Measurements from ENCODE around the gene KIF6.
"Not testable (repeated sequence)": the region's sequence is repeated elsewhere in the genome, so short reads cannot be mapped to it uniquely, and the experiment has no call there.

Gene KIF6

DNA sequence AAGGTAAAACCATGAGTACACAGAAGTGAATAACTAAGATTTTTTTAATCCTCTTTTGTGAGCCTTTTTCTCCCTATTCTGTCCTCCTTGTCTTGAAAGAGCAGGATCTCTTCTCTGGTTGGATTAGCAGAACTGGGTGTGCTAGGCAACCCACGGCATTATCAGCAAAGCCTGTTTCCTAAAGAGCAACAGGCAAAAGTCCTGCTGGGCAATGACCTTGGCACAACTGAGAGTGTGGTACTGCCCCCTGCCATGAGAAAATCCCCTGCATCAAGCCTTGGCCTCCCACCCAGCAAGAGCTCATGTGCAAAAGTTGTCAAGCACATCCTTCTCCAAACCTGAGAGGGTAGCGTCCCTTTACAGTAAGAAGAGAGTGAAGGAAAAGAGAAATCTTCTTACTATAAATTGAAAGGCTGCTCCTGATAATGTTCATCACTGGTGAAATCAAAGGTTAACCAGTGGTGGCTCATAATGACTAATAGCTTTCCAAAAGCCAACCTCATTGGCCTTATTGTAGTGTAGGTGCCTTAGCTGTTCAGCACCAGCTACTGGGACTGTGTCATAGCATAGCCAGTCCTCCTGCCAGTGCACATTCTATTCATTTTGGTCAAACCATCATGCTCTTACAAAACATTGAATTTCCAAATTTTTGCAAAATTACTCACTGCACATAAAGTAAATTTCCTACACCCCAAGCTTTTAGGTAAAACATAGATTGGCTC, 17.1 kb downstream of the KIF6 start:
- no peak for DNase-seq

DNA sequence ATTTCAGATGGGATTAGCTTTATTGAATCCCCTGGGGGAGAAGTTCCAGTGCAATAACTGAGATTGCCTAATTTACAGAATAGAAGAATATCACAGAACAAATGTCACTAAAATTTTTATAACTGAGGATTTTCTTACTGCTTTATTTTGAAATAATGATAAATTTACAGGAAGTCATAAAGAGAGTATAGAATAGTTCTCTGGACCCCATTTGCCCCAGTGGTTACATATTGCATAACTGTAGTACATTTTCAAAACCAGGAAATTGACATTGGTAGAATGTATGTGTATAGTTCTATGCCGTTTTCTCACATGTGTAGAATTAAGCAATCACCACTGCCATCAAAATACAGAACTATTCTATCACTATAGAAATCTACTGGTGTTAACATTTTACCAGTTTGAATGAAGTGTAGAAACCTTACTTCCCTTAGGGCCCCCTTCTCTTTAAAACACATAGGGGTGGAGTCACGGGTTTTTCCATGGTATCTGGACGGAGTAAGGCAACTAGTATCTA, 18.3 kb downstream of the KIF6 start:
- DNase-seq: no peak

DNA sequence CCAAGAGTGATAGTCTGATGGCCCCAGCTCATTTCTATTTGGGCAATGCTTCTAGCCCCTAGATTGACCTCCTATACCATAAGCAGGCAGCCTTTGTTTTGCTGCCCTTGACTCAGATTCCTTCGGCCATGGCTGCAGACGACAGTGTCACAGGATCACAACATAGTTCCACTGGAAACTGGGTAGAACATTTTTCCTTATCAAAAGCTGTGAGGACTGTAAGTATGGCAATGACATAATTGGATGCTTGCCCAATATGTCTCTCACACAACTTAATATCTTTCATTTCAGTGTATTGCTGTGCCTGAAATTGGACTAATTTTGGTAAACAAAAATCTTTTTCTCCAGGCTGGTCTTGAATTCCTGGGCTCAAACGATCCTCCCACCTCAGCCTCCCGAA, 22.9 kb downstream of the KIF6 start:
- no peak for DNase-seq

- DNase-seq: no peak
Observed at GRCh38 chr6:39700362-39700761, 24.8 kb downstream of the KIF6 start.

GRCh38 chr6:39698789-39699188, 26.4 kb downstream of the KIF6 start:
- no peak for DNase-seq

DNA sequence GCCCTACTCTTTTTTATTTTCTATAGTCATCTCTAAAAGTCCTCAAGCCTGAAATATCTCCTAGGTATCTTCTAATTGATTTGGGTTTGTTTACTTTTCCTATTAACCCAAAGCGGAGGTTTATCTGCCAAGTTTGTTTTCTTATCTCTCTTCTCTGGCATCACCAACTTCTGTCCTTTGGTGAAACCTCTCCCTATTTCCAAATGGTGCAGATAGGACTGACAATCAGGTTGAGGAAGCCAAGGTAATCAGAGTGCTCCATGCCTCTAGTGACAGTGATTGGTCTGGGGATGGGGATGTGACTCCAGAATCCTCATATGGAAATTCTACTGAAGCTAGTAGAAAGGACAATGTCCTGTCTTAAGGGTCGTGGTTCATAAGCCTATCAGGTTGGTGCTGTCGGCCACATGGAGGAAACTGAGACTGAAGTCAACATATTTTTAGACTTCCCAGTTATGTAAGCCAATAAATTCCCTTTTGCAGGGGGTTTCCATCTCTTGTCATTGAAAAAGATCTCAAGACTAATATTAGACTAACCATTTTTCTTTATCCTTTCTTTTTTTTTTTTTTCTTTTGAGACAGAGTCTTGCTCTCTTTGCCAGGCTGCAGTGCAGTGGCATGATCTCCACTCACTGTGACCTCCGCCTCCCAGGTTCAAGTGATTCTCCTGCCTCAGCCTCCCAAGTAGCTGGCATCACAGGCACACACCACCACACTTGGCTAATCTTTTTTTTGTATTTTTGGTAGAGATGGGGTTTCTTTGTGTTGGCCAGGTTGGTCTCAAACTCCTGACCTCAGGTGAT, 28.0 kb downstream of the KIF6 start:
- no peak for DNase-seq

DNA sequence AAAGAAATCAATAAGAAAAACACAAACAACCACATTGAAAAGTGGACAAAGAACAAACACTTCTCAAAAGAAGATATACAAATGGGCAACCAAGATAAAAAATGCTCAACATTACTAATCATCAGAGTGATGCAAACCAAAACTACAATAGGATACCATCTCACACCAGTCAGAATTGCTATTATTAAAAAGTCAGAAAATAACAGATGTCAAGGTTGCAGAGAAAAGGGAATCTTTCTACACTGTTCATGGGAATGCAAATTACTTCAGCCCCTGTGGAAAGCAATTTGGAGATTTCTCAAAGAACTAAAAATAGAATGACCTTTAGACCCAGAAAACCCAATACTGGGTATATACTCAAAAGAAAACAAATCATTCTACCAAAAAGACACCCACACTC, 29.8 kb downstream of the KIF6 start:
- no peak for DNase-seq

DNA sequence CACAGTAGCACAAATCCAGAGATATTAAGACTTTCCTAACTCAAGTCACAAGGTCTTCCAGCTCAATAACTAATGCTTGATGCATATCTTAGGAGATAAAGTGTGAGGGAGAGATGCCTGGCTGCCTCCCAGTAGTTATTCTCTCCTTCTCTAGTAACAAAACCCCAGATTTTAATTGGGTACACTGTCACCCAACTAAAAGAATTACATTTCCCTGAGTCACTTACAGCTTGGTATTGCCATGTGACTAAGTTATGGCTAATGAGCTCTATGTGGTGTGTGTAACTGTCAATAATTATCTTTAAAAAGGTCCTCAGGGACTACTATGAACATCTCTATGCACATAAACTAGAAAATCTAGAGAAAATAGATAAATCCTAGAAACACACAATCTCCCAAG, 32.0 kb downstream of the KIF6 start:
- no peak for DNase-seq

DNA sequence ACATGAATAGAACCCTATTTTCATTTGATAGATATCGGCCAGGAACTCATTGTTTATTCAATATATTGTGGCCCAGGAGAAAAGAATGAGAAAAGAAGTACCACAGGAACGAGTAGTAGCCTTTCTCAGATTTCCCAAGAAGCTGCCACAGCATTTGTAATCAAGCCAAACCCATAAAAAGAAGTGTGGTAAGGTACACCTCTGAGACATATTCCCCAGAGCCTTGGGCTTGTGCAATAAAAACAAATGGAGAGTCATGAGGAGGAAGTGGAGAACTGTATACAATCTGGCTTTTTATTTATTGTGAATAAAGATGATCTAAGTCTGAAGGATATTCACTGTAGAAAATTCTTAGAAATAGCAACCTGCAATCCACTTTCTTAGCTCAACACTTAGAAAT, 36.7 kb downstream of the KIF6 start:
- DNase-seq: no peak

DNA sequence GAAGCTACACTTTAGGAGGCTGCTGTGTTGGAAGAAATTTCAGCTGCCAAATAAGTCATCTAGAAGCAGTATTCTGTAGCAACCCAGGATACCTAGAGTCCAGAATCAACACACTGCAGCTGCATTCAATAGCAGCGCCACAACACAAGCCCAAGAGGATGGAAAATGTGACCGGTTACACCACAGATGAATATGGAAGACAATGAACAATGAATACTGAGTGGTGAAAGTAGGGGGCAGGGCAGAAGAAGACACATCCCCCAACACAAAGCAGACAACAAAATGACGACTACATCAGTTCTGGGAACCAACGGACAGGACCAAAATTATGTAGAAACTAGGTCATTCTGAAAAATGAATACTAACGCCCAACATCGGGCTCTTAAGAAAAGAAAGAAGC, 38.2 kb downstream of the KIF6 start:
- DNase-seq: no peak

DNA sequence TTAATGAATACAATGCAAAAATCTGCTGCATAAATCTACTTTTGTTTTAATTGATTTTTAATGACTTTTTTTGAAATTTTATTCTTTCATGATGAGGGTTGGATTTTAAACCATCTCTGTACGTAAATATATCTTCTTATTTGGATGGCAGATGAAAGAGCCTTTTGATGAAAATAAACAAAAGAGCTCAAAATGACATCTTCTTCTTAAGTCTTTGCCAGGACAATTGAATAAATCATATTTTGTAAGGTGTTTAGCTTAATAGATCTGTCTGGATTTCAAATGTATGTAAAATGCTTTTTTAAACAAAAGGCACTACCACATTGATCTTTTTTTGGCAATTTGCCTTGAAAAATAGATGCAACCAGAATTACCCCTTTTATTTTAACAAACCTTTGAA, 39.3 kb downstream of the KIF6 start:
- no peak for DNase-seq

DNA sequence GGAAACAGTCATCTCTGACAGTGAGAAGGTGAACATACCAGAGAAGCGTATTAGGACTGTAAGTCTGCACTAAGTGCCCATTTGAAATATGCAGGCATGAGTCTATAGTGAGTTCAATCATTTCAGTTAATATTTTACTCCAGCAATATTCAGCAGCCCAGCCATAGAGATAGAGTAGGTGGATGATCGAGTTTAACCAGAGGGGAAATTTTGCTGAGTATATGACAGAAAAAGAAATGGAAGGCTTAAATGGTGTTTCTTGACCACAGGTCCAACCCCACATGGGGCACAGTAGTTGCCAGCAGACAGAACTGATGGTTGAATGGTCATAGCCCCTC, 39.8 kb downstream of the KIF6 start:
- DNase-seq: no peak

DNA sequence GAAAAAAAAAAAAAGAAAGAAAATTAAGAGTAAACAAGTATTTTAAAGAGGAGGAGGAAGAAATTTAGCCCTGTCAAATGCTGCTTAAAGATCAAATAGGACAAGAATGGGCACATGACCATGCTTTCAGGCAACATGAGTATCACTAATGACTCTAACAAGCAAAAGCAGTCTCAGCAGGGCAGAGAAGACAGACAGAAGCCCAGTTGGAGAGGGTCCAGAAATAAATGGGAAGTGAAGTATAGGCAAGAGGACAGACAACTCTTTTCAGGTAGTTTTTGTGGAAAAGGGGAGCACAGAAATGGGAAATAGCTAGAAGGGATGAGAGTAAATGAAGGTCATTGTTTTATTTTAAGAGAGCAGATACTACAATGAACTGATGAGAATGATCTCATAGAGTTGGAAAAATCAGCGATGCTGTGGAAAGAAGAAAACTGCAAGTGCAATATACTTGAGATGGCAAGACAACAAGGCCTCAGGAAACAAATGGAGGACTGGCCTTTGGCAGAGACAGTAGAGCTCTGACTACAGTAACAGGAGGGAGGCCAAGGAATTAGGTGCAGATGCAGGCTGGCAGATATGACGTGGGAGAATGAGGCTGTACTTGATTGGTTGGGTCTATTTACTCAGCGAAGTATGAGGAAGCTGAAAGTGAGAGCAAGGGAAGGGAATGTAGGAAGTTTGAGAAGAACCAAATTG, 40.3 kb downstream of the KIF6 start:
- DNase-seq: no peak

- DNase-seq: no peak
Observed at GRCh38 chr6:39681674-39682121, 43.5 kb downstream of the KIF6 start.

DNA sequence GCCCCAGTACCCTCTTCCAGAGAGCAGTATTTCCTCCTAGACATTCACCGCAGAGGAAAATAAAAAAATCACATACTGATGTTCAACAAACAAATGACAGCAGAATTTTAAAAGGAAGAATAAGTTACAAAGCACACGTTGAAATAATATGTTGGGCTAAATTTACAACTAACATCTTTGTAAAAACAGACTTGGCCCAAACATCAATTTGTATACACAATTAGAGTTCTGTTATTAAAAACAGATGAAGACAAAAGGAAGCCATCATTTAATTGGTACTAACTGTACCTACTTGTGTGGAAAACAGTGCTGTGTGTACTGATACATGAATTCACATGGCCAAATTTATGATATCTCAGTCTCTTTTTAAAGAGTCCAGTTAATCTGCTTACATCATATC, 46.3 kb downstream of the KIF6 start:
- no peak for DNase-seq

- DNase-seq: not testable (repeated sequence)
Observed at GRCh38 chr6:39677318-39677717, 47.9 kb downstream of the KIF6 start.

- DNase-seq: no peak
Observed at GRCh38 chr6:39670519-39670918, 54.7 kb downstream of the KIF6 start.

DNA sequence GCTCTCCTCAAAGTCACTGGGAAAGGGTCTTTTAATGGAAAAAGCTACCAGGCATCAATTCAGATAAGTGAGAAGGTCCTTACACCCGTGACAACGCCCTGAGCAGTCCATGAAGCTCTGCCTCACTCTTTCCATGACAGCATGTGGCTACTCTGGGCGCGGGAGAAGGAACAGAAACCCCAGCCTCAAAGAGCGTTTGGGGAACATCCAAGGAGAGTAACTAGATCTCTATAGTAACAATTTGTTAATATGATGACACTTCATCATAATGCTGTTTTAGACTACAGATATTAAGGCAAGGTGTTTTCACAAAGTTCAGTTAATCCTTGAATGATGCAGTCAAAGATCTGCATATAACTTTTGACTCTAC, 55.2 kb downstream of the KIF6 start:
- DNase-seq: no peak

DNA sequence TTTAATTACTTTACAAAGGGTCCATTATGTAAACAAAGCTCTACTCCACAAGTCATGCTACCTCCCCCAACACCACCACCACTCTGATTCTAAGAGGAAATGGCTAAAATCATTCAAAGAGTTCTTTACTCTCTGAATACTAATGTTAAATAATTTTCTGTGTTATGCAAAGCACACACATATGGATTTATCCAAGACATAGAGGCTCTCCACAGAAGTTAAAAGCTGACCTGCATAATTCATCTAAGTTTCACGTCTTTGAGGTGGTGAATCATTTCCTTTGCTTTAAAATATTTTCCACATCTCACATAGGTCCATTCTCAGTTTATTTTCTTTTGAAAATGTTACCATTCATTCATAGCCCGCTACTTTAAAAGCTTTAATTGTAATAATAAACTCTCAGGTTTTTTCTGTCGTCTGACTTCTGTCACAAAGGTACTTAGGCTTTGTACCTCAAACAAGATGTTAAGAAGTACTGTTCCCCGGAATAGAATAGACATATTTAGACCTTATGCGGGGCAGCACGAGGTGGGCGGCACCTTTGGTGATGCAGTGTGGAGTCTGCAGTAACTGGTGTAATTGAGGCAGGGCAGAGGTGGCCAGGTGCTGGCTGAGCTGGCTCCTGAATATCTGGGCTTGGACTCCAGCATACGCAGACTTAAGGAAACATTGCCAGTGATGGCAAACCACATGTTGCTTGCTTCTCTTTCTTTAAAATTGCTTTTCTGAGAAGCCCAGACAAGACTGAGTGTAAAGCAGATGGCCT, 55.8 kb downstream of the KIF6 start:
- no peak for DNase-seq

GRCh38 chr6:39666706-39667489, 58.3 kb downstream of the KIF6 start:
- DNase-seq: no peak

DNA sequence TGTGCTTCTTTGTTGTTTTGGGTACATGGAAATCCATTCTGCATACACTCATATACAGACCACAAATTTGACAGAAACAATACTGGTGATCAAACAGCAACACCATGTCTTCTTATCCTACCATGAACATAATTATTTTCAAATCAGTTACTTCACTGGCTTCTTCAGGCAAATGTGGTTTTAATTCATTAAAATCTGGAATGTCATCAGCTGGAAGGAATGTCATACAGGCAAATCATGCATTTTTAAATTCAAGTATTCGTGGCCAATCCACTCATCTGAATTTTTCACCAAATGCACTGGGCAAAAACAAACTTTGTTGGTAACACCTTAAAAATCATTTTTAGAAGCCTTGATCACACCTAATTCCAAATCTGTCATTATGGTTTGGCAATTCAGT, 59.3 kb downstream of the KIF6 start:
- no peak for DNase-seq

DNA sequence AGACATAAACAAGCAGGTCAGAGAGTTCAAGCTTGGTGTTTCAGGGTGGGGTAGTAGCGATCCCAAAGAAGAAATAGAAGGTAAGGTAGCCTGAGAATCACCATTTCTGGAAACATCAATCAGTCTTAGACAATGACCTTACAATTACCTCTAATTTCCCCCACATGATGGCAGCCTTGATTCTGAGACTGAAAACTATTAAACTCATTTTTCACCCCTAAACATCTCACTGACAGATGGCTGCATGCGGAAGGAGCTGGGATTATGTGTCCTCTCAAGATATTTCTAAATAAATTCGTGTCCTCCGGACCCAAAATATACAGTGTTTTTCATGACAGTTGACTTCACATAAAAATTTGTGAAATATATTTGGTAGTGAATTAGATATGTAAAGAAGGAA, 61.0 kb downstream of the KIF6 start:
- DNase-seq: no peak
